ENCODE data around the gene GJB2.

DNA sequence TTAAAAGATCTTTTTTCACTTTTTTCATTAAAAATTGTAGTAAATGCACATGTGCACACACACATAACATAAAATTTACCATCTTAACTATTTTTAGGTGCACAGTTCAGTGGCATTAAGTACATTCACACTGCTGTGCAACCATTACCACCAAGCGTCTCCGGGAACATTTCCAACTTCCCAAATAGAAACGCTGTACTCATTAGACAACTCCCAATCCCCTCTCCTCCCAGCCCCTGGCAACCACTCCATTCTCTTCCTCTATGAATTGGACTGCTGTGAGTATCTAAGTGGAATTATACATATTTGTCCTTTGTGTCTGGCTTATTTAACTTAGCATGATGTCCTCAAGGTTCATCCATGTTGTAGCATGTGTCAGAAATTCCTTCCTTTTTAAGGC, 11.6 kb downstream of the GJB2 start:
- TF ChIP-seq ZNF274 (IDR thresholded peaks at IDR 0.05; ENCODE audit: low read depth, low read length) (no peak), YY1 (IDR thresholded peaks at IDR 0.05; ENCODE audit: insufficient read depth, insufficient read length) (no peak), SUZ12 (IDR thresholded peaks at IDR 0.05; ENCODE audit: extremely low read depth, insufficient read depth, insufficient read length) (no peak)
